GM12891 (cell line): ENCODE data around the gene EIF4A2. TPM values are rescaled to one million over a fixed set of nuclear protein-coding genes. Genes with fewer than 3 reads are reported as not detected.

ENCODE experiments used
- DNase-seq: peaks from one replicate; pipeline ENCODE4 v3.0.0; 2011; ENCODE audit warnings: low spot score; ENCODE audit not compliant: insufficient read length
- FAIRE-seq: peaks from 2 replicates; lab custom pipeline; 2011; peaks lifted over from hg19 to GRCh38; lab: Jason Lieb, UNC
- PAX5 ChIP-seq: IDR thresholded peaks from 2 replicates; pipeline ENCODE4 v1.6.1; 2011; ENCODE audit warnings: low read length, moderate library complexity, mild to moderate bottlenecking; ENCODE audit not compliant: insufficient read depth, severe bottlenecking
- POLR2A ChIP-seq: IDR thresholded peaks from 2 replicates; pipeline ENCODE4 v1.6.1; 2011; ENCODE audit warnings: low read depth, low read length, control low read depth
- POLR2AphosphoS5 ChIP-seq: IDR thresholded peaks from 2 replicates; pipeline ENCODE4 v1.6.1; 2011; ENCODE audit warnings: low read depth, low read length, control low read depth
- POU2F2 ChIP-seq: IDR thresholded peaks from 2 replicates; pipeline ENCODE4 v1.6.1; 2011; ENCODE audit warnings: low read depth, mild to moderate bottlenecking, control low read depth, low read length, moderate library complexity
- SPI1 ChIP-seq: IDR thresholded peaks from 2 replicates; pipeline ENCODE4 v1.6.1; 2011; ENCODE audit warnings: low read depth, low read length, control low read depth
- TAF1 ChIP-seq: IDR thresholded peaks from 2 replicates; pipeline ENCODE4 v1.6.1; 2011; ENCODE audit warnings: low read depth, low read length, control low read depth
- polyA plus RNA-seq: library from polyadenylated mRNA; unstranded; fragments of >200 nt; gene quantifications from one replicate; pipeline ENCODE4 v1.2.1, GENCODE V29; 2012; ENCODE audit warnings: low read depth, missing spikeins, inconsistent platforms; ENCODE audit not compliant: missing spikeins

EIF4A2 gene
- polyA plus RNA-seq, result 374 TPM

GRCh38 chr3:186783058-186783730 is at the start of gene EIF4A2:
TSS of gene EIF4A2 (plus strand) at chr3:186783577. CDS start at chr3:186783611, 34 bp downstream.
- FAIRE-seq, result peak; percentile 85
- TF ChIP-seq TAF1 (peak; percentile 99), POLR2A (peak; percentile 100), POLR2AphosphoS5 (peak; percentile 99), PAX5 (peak; percentile 33), POU2F2 (peak; percentile 97), SPI1 (no peak)
- DNase-seq, result peak; percentile 76

- TF ChIP-seq POU2F2, result no peak
- no peak for TF ChIP-seq POLR2A
- TF ChIP-seq POLR2AphosphoS5, result no peak
- no peak for TF ChIP-seq TAF1
- no peak for TF ChIP-seq SPI1
- no peak for TF ChIP-seq PAX5
- no peak for FAIRE-seq
- DNase-seq, result no peak
Observed at GRCh38 chr3:186742618-186743380, 40.6 kb upstream of the EIF4A2 start.

GRCh38 chr3:186743666-186744065 is 39.7 kb upstream of the EIF4A2 start:
- TF ChIP-seq SPI1, result no peak
- TF ChIP-seq POU2F2, result no peak
- no peak for TF ChIP-seq TAF1
- no peak for TF ChIP-seq PAX5
- no peak for TF ChIP-seq POLR2A
- TF ChIP-seq POLR2AphosphoS5, result no peak
- no peak for FAIRE-seq
- no peak for DNase-seq

GRCh38 chr3:186746008-186746407 is 37.4 kb upstream of the EIF4A2 start:
- TF ChIP-seq POLR2AphosphoS5 (no peak), POLR2A (no peak), PAX5 (no peak), TAF1 (no peak), POU2F2 (no peak), SPI1 (no peak)
- DNase-seq (no peak), FAIRE-seq (no peak)

GRCh38 chr3:186750316-186750715 is 33.1 kb upstream of the EIF4A2 start:
- TF ChIP-seq POU2F2 (no peak), POLR2AphosphoS5 (no peak), POLR2A (no peak), PAX5 (no peak), SPI1 (no peak), TAF1 (no peak)
- DNase-seq (no peak), FAIRE-seq (no peak)

- TF ChIP-seq PAX5 (no peak), TAF1 (no peak)
- FAIRE-seq, result no peak
- no peak for DNase-seq
Observed at GRCh38 chr3:186751480-186751879, 31.9 kb upstream of the EIF4A2 start.

GRCh38 chr3:186754006-186754405 is 29.4 kb upstream of the EIF4A2 start:
- DNase-seq (no peak), FAIRE-seq (no peak)
- TF ChIP-seq POLR2A (no peak), POLR2AphosphoS5 (no peak), TAF1 (no peak), SPI1 (no peak), POU2F2 (no peak), PAX5 (no peak)

- no peak for DNase-seq
- TF ChIP-seq SPI1 (no peak), TAF1 (no peak), PAX5 (no peak), POLR2AphosphoS5 (no peak), POU2F2 (no peak), POLR2A (no peak)
- no peak for FAIRE-seq
Observed at GRCh38 chr3:186754871-186755270, 28.5 kb upstream of the EIF4A2 start.

GRCh38 chr3:186757214-186757613 is 26.2 kb upstream of the EIF4A2 start:
- no peak for FAIRE-seq
- TF ChIP-seq POU2F2 (no peak), POLR2AphosphoS5 (no peak), PAX5 (no peak), TAF1 (no peak), SPI1 (no peak), POLR2A (no peak)
- DNase-seq, result no peak
